Measurements from ENCODE around the gene GPR183.

The GPR183 gene

GRCh38 chr13:99294198-99294597, 13.0 kb downstream of the GPR183 start:
- no peak for DNase-seq (ENCODE audit: low read depth)

DNA sequence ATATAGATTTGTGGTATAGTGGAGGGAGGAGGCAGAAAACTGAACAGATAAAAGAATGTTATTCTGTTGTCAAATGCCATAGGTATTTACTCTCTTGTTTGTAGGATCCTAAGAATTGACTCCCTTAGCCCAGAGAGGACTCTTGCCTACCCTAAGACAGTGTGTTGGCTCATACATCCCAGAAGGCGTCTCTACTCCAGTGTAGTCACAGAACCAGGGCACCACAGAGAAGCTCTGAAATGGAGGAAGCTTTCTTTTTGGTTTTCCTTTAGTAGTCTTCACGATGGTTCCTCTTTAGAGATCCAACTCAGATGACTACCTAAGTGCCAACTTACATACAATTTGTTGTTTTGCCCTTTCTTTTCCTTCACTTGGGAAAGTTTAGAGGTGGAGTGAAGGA, 14.0 kb downstream of the GPR183 start:
- DNase-seq (ENCODE audit: low read depth), result no peak

DNA sequence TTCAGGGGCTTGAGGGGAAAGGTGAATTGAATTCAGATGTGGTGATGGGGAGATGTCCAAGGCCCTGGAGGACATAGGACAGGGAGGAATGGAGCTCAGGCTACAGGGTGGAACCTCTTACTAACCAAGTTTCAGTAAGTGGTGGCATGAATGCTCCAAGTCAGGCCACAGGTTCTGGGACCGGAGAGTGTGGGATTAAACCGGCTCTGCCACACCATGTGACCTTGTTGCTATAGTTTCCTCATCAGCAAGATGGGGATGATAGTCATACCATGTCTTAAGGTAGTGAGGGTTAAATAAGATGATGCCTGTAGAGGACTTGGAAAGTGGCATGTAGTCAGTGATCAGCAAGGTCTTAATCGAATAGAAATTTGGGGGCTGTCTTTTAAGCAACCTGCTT, 16.3 kb downstream of the GPR183 start:
- DNase-seq (ENCODE audit: low read depth), result no peak

DNA sequence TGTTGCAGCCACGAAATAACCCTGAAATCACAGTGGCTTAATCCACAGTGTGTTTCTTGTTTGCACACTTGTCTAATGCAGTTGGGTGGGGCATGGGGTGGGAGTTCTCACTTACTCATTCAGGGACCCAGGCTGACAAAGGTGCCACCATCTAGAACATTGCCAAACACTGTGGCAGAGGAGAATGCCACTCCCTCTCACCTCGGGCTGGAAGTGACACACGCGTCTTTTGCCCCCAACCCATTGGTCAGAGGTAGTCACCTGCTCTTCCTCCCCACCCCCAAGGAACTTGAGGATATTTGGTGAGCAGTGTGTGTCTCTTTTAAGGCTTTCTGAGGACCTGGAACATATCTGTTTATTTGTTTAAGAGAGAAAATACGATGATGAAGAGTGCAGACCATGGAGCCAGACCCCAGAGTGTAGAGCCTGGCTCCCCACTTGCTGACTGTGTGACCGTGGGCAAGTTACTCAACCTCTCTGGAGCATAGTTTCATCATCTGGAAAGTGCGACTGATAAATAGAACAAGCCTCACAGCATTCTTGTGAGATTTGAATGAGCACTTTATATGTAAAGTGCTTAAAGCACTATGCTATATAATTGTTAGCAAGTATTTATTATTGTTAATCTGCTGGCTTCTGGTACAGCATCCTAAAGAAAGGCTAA, 17.4 kb downstream of the GPR183 start:
- no peak for DNase-seq (ENCODE audit: low read depth)

DNA sequence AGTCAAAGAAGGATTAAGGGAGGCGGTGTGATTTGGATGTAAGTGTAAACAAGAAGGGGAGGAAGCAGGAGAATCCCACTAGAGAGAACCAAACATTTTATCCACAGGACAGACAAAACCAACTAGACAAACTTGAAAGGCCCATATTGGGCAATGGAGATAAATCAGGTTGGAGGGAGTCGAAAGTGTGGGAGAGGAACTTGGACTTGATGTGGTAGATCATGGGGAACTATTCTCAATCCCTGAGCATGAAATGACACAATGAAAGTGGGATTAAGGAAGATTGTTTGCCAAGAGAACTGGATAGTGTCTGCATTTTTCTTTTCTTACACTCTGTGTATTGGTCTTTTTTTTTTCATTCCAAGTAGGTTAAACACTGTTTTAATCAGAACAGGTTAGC, 17.9 kb downstream of the GPR183 start:
- DNase-seq (ENCODE audit: low read depth), result no peak

GRCh38 chr13:99288089-99288488, 19.1 kb downstream of the GPR183 start:
- no peak for DNase-seq (ENCODE audit: low read depth)

DNA sequence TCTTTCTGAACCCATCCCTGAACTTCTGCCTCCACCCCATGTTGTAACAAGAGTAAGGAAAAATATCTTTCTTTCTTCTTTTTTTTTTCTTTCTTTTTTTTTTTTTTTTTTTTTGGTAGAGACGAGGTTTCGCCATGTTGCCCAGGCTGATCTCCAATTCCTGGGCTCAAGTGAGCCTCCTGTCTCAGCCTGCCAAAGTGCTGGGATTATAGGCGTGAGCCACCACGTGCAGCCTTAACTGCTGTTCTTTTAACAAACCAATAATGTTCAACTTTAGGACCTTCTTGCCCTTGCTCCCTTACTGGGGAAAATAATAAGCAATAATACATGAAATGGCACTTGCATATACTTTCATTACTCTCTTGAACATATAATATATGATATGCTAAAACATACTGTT, 19.6 kb downstream of the GPR183 start:
- no peak for DNase-seq (ENCODE audit: low read depth)

DNA sequence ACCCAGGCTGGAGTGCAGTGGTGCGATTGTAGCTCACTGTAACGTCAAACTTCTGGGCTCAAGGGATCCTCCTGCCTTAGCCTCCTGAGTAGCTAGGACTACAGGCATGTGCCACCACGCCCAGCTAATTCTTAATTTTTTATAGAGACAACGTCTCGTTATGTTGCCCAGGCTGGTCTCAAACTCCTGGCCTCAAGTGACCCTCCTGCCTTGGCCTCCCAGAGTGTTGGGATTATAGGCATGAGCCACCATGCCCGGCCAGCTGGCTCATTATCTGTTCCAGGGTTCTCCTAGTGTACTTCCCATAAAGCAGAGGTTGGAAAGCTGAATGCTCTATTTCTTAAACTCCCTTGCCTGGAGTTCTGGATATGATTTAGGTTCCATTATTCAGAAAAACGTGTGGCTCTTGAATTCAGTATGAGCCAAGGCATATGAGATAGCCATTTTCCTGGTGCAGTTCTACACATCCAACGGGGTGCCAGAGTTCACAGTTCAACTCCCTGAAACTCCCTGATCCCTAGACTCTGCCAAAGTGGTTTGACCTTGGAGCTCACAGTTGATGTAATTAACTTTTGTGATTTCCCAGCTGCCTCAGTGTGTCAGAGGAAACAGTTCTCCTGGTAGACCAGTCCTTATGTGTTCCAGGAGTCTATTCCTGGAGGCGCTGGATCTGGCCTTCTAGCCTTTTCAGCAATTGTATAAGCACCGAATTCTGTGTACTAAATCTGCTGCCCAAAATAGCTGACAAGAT, 21.6 kb downstream of the GPR183 start:
- DNase-seq (ENCODE audit: low read depth), result no peak

GRCh38 chr13:99282264-99283231, 24.7 kb downstream of the GPR183 start:
- no peak for DNase-seq (ENCODE audit: low read depth)

DNA sequence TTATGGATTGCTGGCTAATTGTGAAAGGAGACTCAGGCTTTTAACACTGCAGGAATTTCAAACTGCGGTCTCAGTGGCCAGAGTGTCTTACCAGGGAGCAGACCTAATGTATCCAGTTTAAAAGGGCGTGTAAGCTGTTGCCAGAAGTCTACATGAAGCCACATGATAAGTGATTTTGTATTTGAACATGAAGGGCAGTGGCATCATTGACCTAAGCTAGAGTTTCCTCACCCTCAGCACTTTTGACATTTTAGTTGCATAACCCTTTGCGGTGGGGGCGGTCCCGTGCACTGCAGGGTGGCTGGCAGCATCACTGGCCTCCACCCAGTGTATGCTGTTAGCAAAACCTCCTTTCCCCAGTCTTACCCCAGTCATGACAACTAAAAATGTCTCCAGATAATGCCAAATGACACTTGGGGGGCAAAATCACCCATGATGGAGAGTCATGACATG, 25.4 kb downstream of the GPR183 start:
- DNase-seq (ENCODE audit: low read depth), result peak; percentile 34

GRCh38 chr13:99280166-99280565, 27.0 kb downstream of the GPR183 start:
- no peak for DNase-seq (ENCODE audit: low read depth)

- no peak for DNase-seq (ENCODE audit: low read depth)
These were observed 27.6 kb downstream of the GPR183 start for GRCh38 chr13:99279637-99280036.

DNA sequence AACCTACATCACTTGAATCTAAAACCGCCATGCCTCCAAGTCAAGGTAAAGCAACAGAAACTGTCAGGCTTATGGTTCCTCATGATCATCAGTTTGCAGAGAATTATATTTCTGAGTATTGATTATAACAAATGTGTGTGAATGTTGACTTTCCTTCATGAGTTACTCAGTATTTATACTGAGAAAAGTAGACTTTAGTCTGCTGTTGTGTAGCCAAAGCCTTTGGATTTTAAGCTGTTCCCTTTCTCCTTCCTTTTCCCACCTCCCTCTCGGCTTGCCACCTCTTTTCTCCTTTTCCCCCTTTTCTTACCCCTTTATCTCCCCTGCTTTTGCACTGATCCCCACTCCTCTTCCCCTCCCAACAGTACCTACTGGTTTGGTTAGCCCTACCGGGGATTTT, 28.4 kb downstream of the GPR183 start:
- no peak for DNase-seq (ENCODE audit: low read depth)

DNA sequence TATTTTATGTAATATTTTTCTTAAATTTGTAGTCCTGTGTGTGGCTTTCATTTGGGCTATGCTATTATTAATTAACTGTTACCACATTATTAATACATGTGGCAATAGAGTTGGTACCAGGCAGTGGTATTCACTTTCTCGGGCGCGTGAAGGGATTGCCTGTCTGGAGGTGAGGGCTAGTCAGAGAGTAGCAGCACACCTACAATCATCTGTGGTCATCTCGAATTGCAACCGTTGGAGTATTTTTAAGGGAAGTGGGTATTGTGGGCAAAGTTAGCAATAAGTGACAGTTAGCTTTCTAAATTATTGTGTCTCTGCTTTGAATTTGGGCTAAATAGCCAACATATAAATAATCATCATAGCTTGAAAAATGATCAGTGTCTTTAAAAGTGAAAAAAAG, 29.0 kb downstream of the GPR183 start:
- DNase-seq (ENCODE audit: low read depth), result no peak

DNA sequence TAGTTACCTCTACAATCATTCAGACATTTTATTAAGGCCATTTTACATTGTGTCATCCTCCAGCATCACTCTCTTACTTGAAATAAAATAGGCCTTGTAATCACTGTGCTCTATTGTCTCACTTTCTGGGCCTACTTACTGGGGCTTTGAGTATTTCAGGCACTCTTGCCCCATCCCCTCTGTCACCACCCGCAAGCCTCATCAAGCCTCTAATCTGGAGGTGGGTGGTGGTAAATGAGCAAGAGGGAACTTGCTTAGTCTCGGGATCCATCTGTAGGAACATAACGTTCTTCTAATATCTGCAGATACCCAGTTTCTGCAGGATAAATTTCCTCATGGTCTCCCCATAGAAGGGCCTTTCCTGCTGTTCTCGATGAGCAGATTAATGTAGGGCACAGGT, 29.6 kb downstream of the GPR183 start:
- no peak for DNase-seq (ENCODE audit: low read depth)

DNA sequence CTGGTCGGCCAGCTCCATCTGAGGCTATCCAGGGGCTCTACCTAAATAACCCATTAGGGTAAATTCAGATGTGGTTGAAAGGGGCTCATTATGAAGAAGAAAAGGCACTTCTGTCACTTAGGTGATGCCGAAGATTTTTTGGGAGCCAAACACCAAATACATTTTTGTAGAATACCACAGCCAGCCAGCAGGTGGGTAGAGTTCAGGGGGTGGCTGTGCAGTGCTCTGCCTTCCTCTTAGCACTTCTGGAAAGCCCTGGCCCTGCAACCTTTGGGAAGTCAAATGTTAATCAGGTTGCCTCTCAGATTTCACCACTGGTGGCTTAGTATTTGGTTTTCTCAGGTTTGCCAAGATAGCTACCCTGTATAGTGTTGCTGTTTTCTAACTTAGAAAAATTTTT, 30.5 kb downstream of the GPR183 start:
- DNase-seq (ENCODE audit: low read depth), result no peak

- DNase-seq (ENCODE audit: low read depth), result no peak
These were observed 32.1 kb downstream of the GPR183 start for GRCh38 chr13:99275093-99275469.

DNA sequence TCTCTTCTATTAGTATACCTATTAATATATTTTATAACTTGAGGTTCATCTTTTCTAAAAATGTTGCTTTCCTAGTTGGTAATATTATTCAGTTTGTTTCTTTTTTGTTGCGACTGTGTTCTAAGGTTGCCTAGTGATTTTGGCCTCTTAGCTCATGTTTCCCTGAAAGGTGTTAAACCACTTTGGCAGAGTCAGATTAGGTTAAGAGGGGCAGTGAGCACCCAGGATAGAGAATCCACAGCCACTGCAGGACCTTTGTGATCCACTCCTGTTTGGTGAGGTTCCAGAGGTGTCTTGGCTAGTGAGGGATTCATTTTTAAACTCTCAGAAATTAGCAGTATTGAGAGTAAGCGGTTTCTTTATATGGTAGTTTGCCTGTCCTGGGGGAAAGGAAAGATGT, 34.1 kb downstream of the GPR183 start:
- DNase-seq (ENCODE audit: low read depth), result no peak

DNA sequence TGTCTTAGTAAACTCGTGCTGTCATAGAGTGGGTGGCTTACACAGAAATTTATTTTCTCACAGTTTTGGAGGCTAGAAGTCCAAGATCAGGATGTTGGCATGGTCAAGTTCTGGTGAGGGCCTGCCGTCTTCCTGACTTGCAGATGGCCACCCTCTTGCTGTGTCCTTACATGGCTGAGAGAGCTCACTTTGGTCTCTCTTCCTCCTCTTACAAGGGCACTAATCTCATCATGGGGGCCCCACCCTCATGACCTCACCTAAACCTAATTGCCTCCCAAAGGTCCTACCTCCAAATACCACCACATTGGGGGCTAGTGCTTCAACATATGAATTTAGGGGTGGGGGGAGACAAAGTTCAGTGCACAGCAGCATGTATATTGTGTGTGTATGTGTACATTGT, 34.7 kb downstream of the GPR183 start:
- no peak for DNase-seq (ENCODE audit: low read depth)

- no peak for DNase-seq (ENCODE audit: low read depth)
These were observed 36.0 kb downstream of the GPR183 start for GRCh38 chr13:99271249-99271648.

DNA sequence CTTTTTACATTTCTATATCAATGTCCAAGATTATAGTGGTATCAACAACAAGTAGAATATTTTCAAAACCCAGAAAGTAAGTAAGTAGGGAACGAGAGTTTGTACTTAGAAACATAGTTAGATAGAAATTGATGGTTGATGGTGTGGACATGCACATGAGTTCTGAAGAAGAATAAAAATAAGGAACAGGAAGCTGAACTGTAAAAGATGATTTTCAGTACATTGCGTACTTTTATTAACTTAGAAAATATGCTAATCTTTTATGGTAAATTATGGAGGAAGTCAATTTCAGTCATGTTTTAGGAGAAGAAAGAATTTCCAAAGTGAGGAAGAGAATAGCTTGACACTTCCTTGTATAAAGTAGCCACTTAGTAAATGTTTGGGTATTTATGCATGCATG, 36.7 kb downstream of the GPR183 start:
- DNase-seq (ENCODE audit: low read depth), result no peak

- DNase-seq (ENCODE audit: low read depth), result no peak
These were observed 37.5 kb downstream of the GPR183 start for GRCh38 chr13:99269627-99270241.

Measured in stimulated activated CD8-positive, alpha-beta memory T cell treated with anti-CD3 and anti-CD28 coated beads, Interleukin-4, amount 100 ng/mL, for 24 hours (primary cell).